Measurements from ENCODE around the gene DDX60. TPM values are rescaled to one million over a fixed set of nuclear protein-coding genes. Genes with fewer than 3 reads are reported as not detected.

DDX60 gene
- total RNA-seq, 1 experiment from 2014 or later: 2.7 TPM

DNA sequence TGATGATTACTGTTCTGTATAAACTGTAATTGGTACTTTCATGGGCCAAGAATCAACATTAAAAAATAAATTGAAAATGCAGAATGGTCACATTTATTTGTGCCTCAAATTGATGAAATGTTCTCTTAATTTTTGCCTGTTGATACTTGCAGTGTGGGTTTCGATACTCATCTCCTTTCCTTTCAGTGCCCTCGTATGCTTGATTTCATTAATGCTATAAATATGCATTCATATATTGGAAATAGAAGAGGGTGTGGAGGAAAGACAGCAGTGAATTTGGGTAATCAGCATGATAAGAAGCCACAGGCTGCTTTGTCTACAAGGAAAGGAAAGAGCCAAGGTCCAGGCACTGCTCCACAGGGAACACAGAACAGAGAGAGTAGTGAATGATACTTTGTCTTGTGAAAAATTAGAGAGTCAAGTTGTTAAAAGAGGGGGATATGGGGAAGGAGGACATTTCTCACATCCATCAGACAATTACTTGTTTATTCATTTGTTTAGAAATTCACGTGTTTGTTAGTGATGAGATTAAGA, 1.0 kb upstream of the DDX60 start (continued):
- no peak for TF ChIP-seq FOXP4 (CRISPR knock-in tag; IDR thresholded peaks at IDR 0.05)
- no peak for TF ChIP-seq SOX15 (CRISPR knock-in tag; IDR thresholded peaks at IDR 0.05)
- no peak for TF ChIP-seq TEAD4 (CRISPR knock-in tag; IDR thresholded peaks at IDR 0.05)
- no peak for TF ChIP-seq HMGXB4 (CRISPR knock-in tag; IDR thresholded peaks at IDR 0.05)
- TF ChIP-seq, protein P1, sequence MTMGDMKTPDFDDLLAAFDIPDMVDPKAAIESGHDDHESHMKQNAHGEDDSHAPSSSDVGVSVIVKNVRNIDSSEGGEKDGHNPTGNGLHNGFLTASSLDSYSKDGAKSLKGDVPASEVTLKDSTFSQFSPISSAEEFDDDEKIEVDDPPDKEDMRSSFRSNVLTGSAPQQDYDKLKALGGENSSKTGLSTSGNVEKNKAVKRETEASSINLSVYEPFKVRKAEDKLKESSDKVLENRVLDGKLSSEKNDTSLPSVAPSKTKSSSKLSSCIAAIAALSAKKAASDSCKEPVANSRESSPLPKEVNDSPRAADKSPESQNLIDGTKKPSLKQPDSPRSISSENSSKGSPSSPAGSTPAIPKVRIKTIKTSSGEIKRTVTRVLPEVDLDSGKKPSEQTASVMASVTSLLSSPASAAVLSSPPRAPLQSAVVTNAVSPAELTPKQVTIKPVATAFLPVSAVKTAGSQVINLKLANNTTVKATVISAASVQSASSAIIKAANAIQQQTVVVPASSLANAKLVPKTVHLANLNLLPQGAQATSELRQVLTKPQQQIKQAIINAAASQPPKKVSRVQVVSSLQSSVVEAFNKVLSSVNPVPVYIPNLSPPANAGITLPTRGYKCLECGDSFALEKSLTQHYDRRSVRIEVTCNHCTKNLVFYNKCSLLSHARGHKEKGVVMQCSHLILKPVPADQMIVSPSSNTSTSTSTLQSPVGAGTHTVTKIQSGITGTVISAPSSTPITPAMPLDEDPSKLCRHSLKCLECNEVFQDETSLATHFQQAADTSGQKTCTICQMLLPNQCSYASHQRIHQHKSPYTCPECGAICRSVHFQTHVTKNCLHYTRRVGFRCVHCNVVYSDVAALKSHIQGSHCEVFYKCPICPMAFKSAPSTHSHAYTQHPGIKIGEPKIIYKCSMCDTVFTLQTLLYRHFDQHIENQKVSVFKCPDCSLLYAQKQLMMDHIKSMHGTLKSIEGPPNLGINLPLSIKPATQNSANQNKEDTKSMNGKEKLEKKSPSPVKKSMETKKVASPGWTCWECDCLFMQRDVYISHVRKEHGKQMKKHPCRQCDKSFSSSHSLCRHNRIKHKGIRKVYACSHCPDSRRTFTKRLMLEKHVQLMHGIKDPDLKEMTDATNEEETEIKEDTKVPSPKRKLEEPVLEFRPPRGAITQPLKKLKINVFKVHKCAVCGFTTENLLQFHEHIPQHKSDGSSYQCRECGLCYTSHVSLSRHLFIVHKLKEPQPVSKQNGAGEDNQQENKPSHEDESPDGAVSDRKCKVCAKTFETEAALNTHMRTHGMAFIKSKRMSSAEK (CRISPR knock-in tag; IDR thresholded peaks at IDR 0.05; ENCODE audit: borderline replicate concordance): no peak
- TF ChIP-seq, protein P2, sequence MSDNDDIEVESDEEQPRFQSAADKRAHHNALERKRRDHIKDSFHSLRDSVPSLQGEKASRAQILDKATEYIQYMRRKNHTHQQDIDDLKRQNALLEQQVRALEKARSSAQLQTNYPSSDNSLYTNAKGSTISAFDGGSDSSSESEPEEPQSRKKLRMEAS (CRISPR knock-in tag; IDR thresholded peaks at IDR 0.05): no peak
- no peak for TF ChIP-seq ZNF425 (CRISPR knock-in tag; conservative IDR thresholded peaks at IDR 0.05)

GRCh38 chr4:168317621-168318020, 931 bp downstream of the DDX60 start:
- ChIA-PET CTCF (interaction anchor here (1.1 kb wide), 1 partner anchor 604 kb away, joined by 3 read pairs; no protein-coding TSS in a partner anchor), POLR2A (interaction anchor here (0.9 kb wide), 1 partner anchor 19 kb away, joined by 3 read pairs; no protein-coding TSS in a partner anchor)

More at GRCh38 chr4:168317621-168318020, 931 bp downstream of the DDX60 start:
- Mint-ChIP-seq H3K4me1 (peaks cover 32% of the 10 kb centered on the region), H3K9me3 (no peaks in the 10 kb centered on the region), H3K27ac (no peak overlapping the region), H3K36me3 (no peaks in the 10 kb centered on the region), H3K4me3 (peak overlapping the region; percentile 84), H3K27me3 (ENCODE audit: low read depth) (no peaks in the 10 kb centered on the region)
- DNase-seq (ENCODE audit: low spot score) (no peak), ATAC-seq (no peak)
- TF ChIP-seq ERG (CRISPR knock-in tag; IDR thresholded peaks at IDR 0.05) (no peak), MYBL2 (CRISPR knock-in tag; IDR thresholded peaks at IDR 0.05) (no peak), CREB1 (CRISPR knock-in tag; IDR thresholded peaks at IDR 0.05) (no peak), IRF1 (CRISPR knock-in tag; IDR thresholded peaks at IDR 0.05) (no peak), FOXJ3 (CRISPR knock-in tag; IDR thresholded peaks at IDR 0.05; ENCODE audit: borderline replicate concordance) (no peak), PREB (CRISPR knock-in tag; IDR thresholded peaks at IDR 0.05; ENCODE audit: borderline replicate concordance) (no peak), FOXP1 (CRISPR knock-in tag; IDR thresholded peaks at IDR 0.05; ENCODE audit: borderline replicate concordance) (no peak)
- TF ChIP-seq, protein P3, sequence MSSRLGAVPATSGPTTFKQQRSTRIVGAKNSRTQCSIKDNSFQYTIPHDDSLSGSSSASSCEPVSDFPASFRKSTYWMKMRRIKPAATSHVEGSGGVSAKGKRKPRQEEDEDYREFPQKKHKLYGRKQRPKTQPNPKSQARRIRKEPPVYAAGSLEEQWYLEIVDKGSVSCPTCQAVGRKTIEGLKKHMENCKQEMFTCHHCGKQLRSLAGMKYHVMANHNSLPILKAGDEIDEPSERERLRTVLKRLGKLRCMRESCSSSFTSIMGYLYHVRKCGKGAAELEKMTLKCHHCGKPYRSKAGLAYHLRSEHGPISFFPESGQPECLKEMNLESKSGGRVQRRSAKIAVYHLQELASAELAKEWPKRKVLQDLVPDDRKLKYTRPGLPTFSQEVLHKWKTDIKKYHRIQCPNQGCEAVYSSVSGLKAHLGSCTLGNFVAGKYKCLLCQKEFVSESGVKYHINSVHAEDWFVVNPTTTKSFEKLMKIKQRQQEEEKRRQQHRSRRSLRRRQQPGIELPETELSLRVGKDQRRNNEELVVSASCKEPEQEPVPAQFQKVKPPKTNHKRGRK (CRISPR knock-in tag; IDR thresholded peaks at IDR 0.05; ENCODE audit: borderline replicate concordance): no peak
